ENCODE results near the gene PITPNM3.
A peak's percentile ranks its signal among the peaks of the same experiment; 100 is the strongest.
"Not testable (repeated sequence)": the region's sequence is repeated elsewhere in the genome, so short reads cannot be mapped to it uniquely, and the experiment has no call there.

PITPNM3 gene

DNA sequence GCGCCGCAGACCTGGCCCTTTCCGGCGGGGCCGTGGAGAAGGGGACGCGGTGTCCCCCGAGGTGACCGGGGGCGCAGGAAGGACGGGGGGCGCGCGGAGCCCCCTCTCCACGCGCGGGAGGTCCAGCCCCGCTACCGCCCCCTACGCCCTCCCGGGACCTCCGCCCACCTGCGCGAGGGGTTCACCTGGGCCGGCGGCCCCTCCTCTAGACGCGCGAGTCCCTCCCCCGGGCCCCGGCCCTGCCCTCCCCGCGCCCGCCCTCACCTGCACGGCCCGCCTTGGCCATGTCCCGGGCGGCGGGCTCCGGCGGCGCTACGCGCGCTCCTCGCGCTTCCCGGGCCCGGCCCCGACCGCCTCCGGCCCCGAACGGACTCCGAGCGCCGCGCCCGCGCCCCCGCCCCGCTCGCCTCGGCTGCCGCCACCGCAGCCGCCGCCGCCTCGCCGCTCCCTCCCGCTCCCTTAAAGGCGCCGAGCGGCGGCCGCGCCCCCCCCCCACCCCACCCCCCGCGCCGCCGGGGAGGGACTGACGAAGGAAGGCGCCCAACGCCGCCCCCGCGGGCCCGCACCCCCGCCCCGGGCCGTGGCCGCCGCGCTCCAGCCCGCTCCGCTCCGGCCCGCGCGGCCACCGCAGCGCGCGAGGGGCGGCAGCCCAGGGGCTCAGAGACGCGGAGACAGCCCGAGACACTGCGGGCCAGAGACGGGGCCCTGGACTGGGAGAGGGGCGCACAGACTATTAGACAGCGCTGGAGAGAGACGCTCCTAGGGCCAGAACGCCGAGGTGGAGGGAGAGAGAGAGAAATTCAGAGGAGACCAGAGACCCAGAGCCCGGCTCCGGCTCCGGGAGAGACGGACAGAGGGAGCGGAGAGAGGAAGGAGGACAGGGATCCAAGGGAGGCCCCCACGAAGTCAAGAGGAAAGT is at the start of gene PITPNM3:
PITPNM3 (minus strand) TSS at position 435 of the 919 bp plus-strand sequence; CDS start at position 286, 149 bp downstream.
- Histone ChIP-seq H3K27me3 (ENCODE audit: control insufficient read depth, insufficient read depth, low read length) (peaks cover 3% of the 10 kb centered on the region), H3K36me3 (ENCODE audit: control insufficient read depth, insufficient read depth, low read length) (no peaks in the 10 kb centered on the region), H3K4me3 (ENCODE audit: low read length) (peak within 1 kb of the TSS; percentile 61), H3K4me1 (ENCODE audit: control insufficient read depth, insufficient read depth, low read length) (peaks cover 5% of the 10 kb centered on the region), H3K27ac (ENCODE audit: low read depth, low read length) (peak within 1 kb of the TSS; percentile 82), H3K9ac (ENCODE audit: low read length) (peak within 1 kb of the TSS; percentile 43)

DNA sequence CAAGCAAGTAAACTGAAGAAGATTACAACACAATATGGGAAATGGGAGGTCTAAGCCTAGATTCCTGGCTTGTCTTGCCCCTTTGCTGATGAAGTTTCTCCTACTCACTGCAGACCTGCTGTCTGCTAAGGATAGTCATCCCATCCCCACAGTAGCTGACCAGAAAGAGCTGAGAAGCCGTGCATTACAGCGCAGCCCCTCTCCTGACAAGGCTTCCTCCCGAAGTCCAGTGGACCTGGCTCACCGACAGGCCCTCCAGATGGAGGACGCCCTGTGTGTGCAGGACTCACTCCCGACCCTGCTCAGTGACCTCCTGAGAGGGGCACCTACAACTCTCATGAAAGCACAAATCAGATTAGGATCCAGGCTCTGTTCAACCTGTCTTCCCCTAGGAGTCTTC is 48.8 kb upstream of the PITPNM3 start:
- no peaks in the 10 kb centered on the region for H3K27me3 ChIP-seq (ENCODE audit: control insufficient read depth, insufficient read depth, low read length)
- no peak overlapping the region for H3K27ac ChIP-seq (ENCODE audit: low read depth, low read length)
- no peaks in the 10 kb centered on the region for H3K4me1 ChIP-seq (ENCODE audit: control insufficient read depth, insufficient read depth, low read length)
- no peak overlapping the region for H3K9ac ChIP-seq (ENCODE audit: low read length)
- peaks cover 35% of the 10 kb centered on the region for H3K36me3 ChIP-seq (ENCODE audit: control insufficient read depth, insufficient read depth, low read length)
- H3K4me3 ChIP-seq (ENCODE audit: low read length), result no peak overlapping the region

DNA sequence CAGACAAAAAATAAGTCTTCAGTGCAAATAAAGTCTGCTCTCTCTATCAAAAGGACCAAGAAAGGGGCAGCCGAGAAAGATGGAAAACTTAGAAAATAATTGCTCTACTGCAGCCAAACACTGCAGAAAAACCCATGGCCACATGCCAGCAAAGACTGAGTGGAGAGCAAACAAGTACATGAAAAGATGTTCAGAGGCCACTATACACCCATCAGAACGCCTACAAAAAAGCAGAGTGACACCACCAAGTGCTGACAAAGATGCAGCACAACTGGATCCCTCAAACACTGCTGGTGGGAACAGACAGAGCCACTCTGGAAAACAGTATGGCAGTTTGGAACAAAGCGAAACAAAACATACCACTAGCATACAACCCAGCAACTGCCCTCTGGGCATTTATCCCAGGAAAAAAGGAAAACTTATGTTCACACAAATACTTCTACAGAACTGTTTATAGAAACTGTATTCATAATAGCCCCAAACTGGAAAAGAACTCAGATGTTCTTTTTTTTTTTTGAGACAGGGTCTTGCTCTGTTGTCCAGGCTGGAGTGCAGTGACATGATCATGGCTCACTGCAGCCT is 47.5 kb upstream of the PITPNM3 start:
- Histone ChIP-seq H3K36me3 (ENCODE audit: control insufficient read depth, insufficient read depth, low read length) (peaks cover 24% of the 10 kb centered on the region), H3K27me3 (ENCODE audit: control insufficient read depth, insufficient read depth, low read length) (no peaks in the 10 kb centered on the region), H3K9ac (ENCODE audit: low read length) (no peak overlapping the region), H3K27ac (ENCODE audit: low read depth, low read length) (no peak overlapping the region), H3K4me3 (ENCODE audit: low read length) (no peak overlapping the region), H3K4me1 (ENCODE audit: control insufficient read depth, insufficient read depth, low read length) (no peaks in the 10 kb centered on the region)

DNA sequence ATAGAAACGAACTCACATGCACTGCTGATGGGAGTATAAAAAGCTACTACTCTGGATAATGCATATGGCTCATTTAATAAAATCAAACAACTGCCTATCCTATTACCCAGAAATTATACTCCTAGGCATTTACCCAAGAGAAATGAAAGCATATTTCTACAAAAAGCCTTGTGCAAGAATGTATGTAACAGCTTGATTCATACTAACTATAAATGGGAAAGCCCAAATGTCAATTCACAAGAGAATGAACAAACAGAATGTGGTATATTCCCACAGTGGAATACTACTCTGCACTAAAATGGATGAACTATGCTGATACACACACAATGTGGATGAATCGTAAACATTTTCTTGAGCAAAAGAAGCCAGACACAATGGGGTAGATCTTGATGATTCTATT is 45.8 kb upstream of the PITPNM3 start:
- Histone ChIP-seq H3K4me3 (ENCODE audit: low read length) (no peak overlapping the region), H3K4me1 (ENCODE audit: control insufficient read depth, insufficient read depth, low read length) (peaks cover 2% of the 10 kb centered on the region), H3K36me3 (ENCODE audit: control insufficient read depth, insufficient read depth, low read length) (peaks cover 12% of the 10 kb centered on the region), H3K27me3 (ENCODE audit: control insufficient read depth, insufficient read depth, low read length) (no peaks in the 10 kb centered on the region), H3K9ac (ENCODE audit: low read length) (no peak overlapping the region), H3K27ac (ENCODE audit: low read depth, low read length) (no peak overlapping the region)

DNA sequence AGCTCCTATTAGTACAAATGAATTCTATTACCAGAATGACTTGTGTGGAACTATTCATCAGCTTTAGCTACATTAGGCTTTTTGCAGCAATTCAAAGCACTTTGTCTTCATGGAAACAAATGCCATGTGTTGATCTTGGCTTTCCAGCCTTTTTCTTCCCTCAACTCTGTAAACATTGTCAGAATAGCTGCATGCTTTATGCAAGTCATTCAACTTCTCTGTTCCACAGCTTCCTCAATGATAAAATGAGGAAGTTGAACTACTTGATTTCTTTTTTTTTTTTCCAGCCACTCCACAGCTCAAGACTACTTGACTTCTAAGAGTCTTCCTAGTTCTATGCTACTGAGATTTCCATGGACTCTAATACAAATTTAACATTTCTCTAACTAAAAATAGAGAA is 43.0 kb upstream of the PITPNM3 start:
- no peak overlapping the region for H3K4me3 ChIP-seq (ENCODE audit: low read length)
- H3K9ac ChIP-seq (ENCODE audit: low read length), result no peak overlapping the region
- H3K27ac ChIP-seq (ENCODE audit: low read depth, low read length), result no peak overlapping the region
- peaks cover 8% of the 10 kb centered on the region for H3K36me3 ChIP-seq (ENCODE audit: control insufficient read depth, insufficient read depth, low read length)
- peaks cover 2% of the 10 kb centered on the region for H3K4me1 ChIP-seq (ENCODE audit: control insufficient read depth, insufficient read depth, low read length)
- no peaks in the 10 kb centered on the region for H3K27me3 ChIP-seq (ENCODE audit: control insufficient read depth, insufficient read depth, low read length)

DNA sequence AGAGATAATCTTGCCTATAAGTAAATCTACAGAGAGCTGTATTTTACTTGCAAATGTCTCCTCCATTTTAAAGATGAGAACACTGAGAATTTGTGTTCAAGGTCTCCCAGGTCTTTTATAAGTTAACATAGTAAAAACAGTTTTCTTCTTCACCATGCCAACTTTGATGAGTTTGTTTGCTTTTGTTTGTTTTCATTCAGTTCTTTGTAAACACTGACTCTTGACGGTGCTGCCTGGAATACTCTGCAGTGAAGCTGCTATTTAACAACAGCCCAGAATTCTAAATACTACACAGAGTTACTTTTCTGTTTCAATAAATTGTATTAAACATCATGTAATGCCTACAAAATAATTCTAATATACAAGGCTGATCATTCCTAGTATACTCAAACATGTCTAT is 41.4 kb upstream of the PITPNM3 start:
- Histone ChIP-seq H3K9ac (ENCODE audit: low read length) (no peak overlapping the region), H3K36me3 (ENCODE audit: control insufficient read depth, insufficient read depth, low read length) (peaks cover 8% of the 10 kb centered on the region), H3K27ac (ENCODE audit: low read depth, low read length) (no peak overlapping the region), H3K4me1 (ENCODE audit: control insufficient read depth, insufficient read depth, low read length) (peaks cover 2% of the 10 kb centered on the region), H3K27me3 (ENCODE audit: control insufficient read depth, insufficient read depth, low read length) (no peaks in the 10 kb centered on the region), H3K4me3 (ENCODE audit: low read length) (no peak overlapping the region)

DNA sequence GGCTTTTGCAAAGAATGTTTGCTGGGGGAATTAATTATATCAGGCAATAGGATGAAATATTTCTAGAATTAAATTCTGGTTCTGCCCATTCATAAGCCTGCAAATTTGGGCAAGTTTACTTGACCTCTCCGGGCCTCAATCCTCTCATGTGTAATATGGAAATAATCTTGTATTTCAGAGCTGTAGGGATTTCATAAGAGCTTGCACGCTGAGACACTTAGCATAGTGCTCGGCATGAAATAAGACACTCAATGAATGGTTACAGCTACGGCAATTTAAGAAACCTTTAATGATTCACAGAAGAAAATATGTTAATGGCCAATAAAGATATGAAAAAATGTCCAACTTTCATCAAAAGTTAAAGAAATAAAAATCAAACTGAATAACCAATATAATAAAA is 40.6 kb upstream of the PITPNM3 start:
- Histone ChIP-seq H3K27me3 (ENCODE audit: control insufficient read depth, insufficient read depth, low read length) (no peaks in the 10 kb centered on the region), H3K9ac (ENCODE audit: low read length) (no peak overlapping the region), H3K4me3 (ENCODE audit: low read length) (no peak overlapping the region), H3K27ac (ENCODE audit: low read depth, low read length) (no peak overlapping the region), H3K36me3 (ENCODE audit: control insufficient read depth, insufficient read depth, low read length) (peaks cover 8% of the 10 kb centered on the region), H3K4me1 (ENCODE audit: control insufficient read depth, insufficient read depth, low read length) (peaks cover 2% of the 10 kb centered on the region)

DNA sequence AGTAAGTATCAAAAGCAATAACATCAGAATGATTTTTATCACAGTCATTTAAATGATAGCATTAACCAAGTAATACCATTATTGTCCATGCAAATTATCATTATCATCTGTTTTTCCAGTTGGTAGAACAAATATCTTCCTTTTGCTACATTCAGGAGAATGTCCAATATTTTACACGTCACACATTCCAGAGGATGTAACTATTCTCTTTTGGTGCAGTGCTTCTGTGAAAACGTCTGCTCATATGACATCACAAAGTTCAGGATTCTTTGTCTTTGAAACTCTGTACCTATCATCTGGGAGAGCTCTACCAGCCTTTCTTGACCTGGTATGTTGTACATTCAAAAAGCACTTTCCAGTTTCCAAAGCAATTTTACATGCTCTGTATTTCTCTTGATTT is 40.2 kb upstream of the PITPNM3 start:
- Histone ChIP-seq H3K4me1 (ENCODE audit: control insufficient read depth, insufficient read depth, low read length) (peaks cover 2% of the 10 kb centered on the region), H3K4me3 (ENCODE audit: low read length) (no peak overlapping the region)

DNA sequence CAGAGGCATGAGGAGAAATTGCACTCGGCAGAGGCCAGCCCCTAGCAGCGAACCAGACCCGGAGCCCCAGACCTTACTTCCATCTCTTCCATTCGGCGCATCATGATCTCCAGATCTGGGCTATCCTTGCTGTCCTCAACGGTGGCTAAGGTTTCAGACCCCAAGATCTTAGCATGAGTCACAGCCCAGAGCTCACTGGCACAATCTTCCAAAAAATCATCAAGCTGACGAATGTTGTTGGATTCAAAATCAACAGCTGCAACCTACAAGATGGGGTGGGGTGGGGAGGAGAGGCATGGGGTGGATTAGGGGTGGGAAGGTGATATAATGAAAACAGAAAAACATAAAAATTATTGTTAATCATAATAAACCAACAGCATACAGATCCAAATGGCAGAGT is 39.7 kb upstream of the PITPNM3 start:
- H3K9ac ChIP-seq (ENCODE audit: low read length), result no peak overlapping the region
- H3K27ac ChIP-seq (ENCODE audit: low read depth, low read length), result no peak overlapping the region
- peaks cover 2% of the 10 kb centered on the region for H3K4me1 ChIP-seq (ENCODE audit: control insufficient read depth, insufficient read depth, low read length)
- H3K36me3 ChIP-seq (ENCODE audit: control insufficient read depth, insufficient read depth, low read length), result peaks cover 11% of the 10 kb centered on the region
- no peak overlapping the region for H3K4me3 ChIP-seq (ENCODE audit: low read length)
- H3K27me3 ChIP-seq (ENCODE audit: control insufficient read depth, insufficient read depth, low read length), result no peaks in the 10 kb centered on the region

More for the DNA sequence above, 40.2 kb upstream of the PITPNM3 start:
- Histone ChIP-seq H3K36me3 (ENCODE audit: control insufficient read depth, insufficient read depth, low read length) (peaks cover 11% of the 10 kb centered on the region), H3K27ac (ENCODE audit: low read depth, low read length) (no peak overlapping the region), H3K9ac (ENCODE audit: low read length) (no peak overlapping the region), H3K27me3 (ENCODE audit: control insufficient read depth, insufficient read depth, low read length) (no peaks in the 10 kb centered on the region)

DNA sequence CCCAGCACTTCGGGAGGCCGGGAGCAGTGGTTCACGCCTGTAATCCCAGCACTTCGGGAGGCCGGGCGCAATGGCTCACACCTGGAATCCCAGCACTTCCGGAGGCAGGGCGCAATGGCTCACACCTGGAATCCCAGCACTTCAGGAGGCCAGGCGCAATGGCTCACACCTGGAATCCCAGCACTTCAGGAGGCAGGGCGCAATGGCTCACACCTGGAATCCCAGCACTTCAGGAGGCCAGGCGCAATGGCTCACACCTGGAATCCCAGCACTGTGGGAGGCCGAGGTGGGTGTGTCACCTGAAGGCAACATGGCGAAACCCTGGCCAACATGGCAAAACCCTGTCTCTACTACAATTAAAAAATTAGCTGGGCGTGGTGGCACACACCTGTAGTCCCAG is 37.0 kb upstream of the PITPNM3 start:
- not testable (repeated sequence) for H3K9ac ChIP-seq (ENCODE audit: low read length); H3K4me3 ChIP-seq (ENCODE audit: low read length); H3K27me3 ChIP-seq (ENCODE audit: control insufficient read depth, insufficient read depth, low read length); H3K27ac ChIP-seq (ENCODE audit: low read depth, low read length); H3K4me1 ChIP-seq (ENCODE audit: control insufficient read depth, insufficient read depth, low read length)
- H3K36me3 ChIP-seq (ENCODE audit: control insufficient read depth, insufficient read depth, low read length), result peaks cover 24% of the 10 kb centered on the region

DNA sequence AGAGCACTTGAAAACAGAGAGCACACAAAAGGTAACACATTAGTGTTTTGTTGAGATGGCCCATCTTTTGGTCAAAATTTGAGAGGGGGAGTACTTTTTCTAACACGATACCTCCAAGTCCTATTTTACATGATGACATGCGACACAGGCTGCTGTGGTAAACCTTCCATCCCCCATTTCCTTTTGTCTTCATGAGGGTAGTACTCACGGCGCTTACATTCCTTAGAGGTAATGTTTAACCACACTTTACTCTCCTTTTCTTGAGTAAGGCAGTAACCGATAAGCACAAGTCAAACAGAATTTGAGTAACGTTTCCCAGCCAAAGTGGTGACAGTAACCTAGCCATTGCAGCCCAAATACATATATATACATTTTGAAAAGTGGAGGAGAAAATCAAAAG is 35.8 kb upstream of the PITPNM3 start:
- Histone ChIP-seq H3K4me1 (ENCODE audit: control insufficient read depth, insufficient read depth, low read length) (no peaks in the 10 kb centered on the region), H3K36me3 (ENCODE audit: control insufficient read depth, insufficient read depth, low read length) (peaks cover 29% of the 10 kb centered on the region), H3K4me3 (ENCODE audit: low read length) (no peak overlapping the region), H3K27ac (ENCODE audit: low read depth, low read length) (no peak overlapping the region), H3K27me3 (ENCODE audit: control insufficient read depth, insufficient read depth, low read length) (no peaks in the 10 kb centered on the region), H3K9ac (ENCODE audit: low read length) (no peak overlapping the region)

DNA sequence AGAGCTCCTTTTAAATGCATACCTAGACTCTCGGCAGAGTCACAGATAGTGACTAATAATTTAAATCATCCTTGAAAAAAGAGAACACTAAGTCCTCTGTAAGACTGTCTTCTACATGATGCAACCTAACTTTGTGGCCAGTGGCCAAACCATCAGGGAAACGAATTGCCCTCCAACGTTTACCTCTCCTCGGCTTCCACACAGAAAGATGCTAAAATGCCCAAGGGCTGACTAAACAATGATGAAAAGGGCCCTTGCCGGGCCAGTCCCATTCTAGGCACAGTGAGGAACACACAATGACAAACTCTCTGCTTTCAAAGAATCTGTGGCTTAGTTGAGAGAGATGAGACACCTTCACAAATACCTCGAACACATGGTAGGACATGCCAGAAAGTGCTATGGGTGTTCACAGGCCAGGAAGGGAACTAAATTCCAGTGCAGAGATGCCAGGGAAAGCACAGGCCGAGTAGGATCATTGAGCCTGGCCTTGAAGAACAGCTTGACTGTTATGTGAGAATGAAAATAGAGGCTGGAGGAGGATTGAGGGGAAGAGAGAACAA is 35.3 kb upstream of the PITPNM3 start:
- Histone ChIP-seq H3K27me3 (ENCODE audit: control insufficient read depth, insufficient read depth, low read length) (no peaks in the 10 kb centered on the region), H3K27ac (ENCODE audit: low read depth, low read length) (no peak overlapping the region), H3K4me1 (ENCODE audit: control insufficient read depth, insufficient read depth, low read length) (no peaks in the 10 kb centered on the region), H3K4me3 (ENCODE audit: low read length) (no peak overlapping the region), H3K36me3 (ENCODE audit: control insufficient read depth, insufficient read depth, low read length) (peaks cover 30% of the 10 kb centered on the region), H3K9ac (ENCODE audit: low read length) (no peak overlapping the region)

Measured in rectal smooth muscle tissue (tissue), 1 donor.